Measurements from ENCODE around the gene SMIM22.

SMIM22 gene

GRCh38 chr16:4792951-4793513, 2.1 kb upstream of the SMIM22 start:
- Histone ChIP-seq H3K4me2 (ENCODE audit: low read depth, low read length, poor library complexity, severe bottlenecking) (no peak overlapping the region), H3F3A (ENCODE audit: insufficient read depth) (no peaks in the 10 kb centered on the region), H4K20me1 (ENCODE audit: low read depth, low read length) (no peaks in the 10 kb centered on the region), H3K9me3 (ENCODE audit: insufficient read depth, low read length) (no peaks in the 10 kb centered on the region), H3K79me2 (ENCODE audit: insufficient read depth, low read length) (no peaks in the 10 kb centered on the region), H3K4me3 (ENCODE audit: insufficient read depth, low read length, poor library complexity, severe bottlenecking) (no peak overlapping the region), H3K27ac (ENCODE audit: low read depth, low read length) (no peak overlapping the region), H3K27me3 (ENCODE audit: low read length) (no peaks in the 10 kb centered on the region), H2AFZ (ENCODE audit: low read depth, low read length, severe bottlenecking) (no peak overlapping the region), H3K9ac (ENCODE audit: low read length) (no peak overlapping the region), H3K36me3 (ENCODE audit: low read length) (no peaks in the 10 kb centered on the region), H3K9me2 (replicated peaks; ENCODE audit: insufficient read depth, low read length) (no peaks in the 10 kb centered on the region)
- TF ChIP-seq EZH2phosphoT487 (conservative IDR thresholded peaks at IDR 0.05; ENCODE audit: low read length): no peak
- no peak for TF ChIP-seq CTCF (IDR thresholded peaks at IDR 0.05; ENCODE audit: insufficient read depth, low read length, poor library complexity, severe bottlenecking)

GRCh38 chr16:4795828-4796572, 831 bp downstream of the SMIM22 start:
- H2AFZ ChIP-seq (ENCODE audit: low read depth, low read length, severe bottlenecking): no peak overlapping the region

GRCh38 chr16:4796982-4797804, 2.0 kb downstream of the SMIM22 start:
- Histone ChIP-seq H3K9me2 (replicated peaks; ENCODE audit: insufficient read depth, low read length) (no peaks in the 10 kb centered on the region), H3K27me3 (ENCODE audit: low read length) (no peaks in the 10 kb centered on the region), H3K9me3 (ENCODE audit: insufficient read depth, low read length) (no peaks in the 10 kb centered on the region), H3K9ac (ENCODE audit: low read length) (no peak overlapping the region), H4K20me1 (ENCODE audit: low read depth, low read length) (no peaks in the 10 kb centered on the region), H3K27ac (ENCODE audit: low read depth, low read length) (no peak overlapping the region), H2AFZ (ENCODE audit: low read depth, low read length, severe bottlenecking) (no peak overlapping the region), H3F3A (ENCODE audit: insufficient read depth) (0 out of 2 replicates have a peak, but pooled peaks cover 2% of the 10 kb centered on the region), H3K4me2 (ENCODE audit: low read depth, low read length, poor library complexity, severe bottlenecking) (no peak overlapping the region), H3K79me2 (ENCODE audit: insufficient read depth, low read length) (no peaks in the 10 kb centered on the region), H3K4me3 (ENCODE audit: insufficient read depth, low read length, poor library complexity, severe bottlenecking) (no peak overlapping the region), H3K36me3 (ENCODE audit: low read length) (no peaks in the 10 kb centered on the region)
- no peak for TF ChIP-seq CTCF (IDR thresholded peaks at IDR 0.05; ENCODE audit: insufficient read depth, low read length, poor library complexity, severe bottlenecking)
- TF ChIP-seq EZH2phosphoT487 (conservative IDR thresholded peaks at IDR 0.05; ENCODE audit: low read length): no peak

More at GRCh38 chr16:4795828-4796572, 831 bp downstream of the SMIM22 start:
- H3K27me3 ChIP-seq (ENCODE audit: low read length): no peaks in the 10 kb centered on the region
- H3K4me3 ChIP-seq (ENCODE audit: insufficient read depth, low read length, poor library complexity, severe bottlenecking): no peak overlapping the region
- no peak overlapping the region for H3K27ac ChIP-seq (ENCODE audit: low read depth, low read length)
- H3K4me2 ChIP-seq (ENCODE audit: low read depth, low read length, poor library complexity, severe bottlenecking): no peak overlapping the region
- TF ChIP-seq EZH2phosphoT487 (conservative IDR thresholded peaks at IDR 0.05; ENCODE audit: low read length) (no peak), CTCF (IDR thresholded peaks at IDR 0.05; ENCODE audit: insufficient read depth, low read length, poor library complexity, severe bottlenecking) (no peak)
- no peak overlapping the region for H3K9ac ChIP-seq (ENCODE audit: low read length)
- H3K36me3 ChIP-seq (ENCODE audit: low read length): no peaks in the 10 kb centered on the region
- no peaks in the 10 kb centered on the region for H4K20me1 ChIP-seq (ENCODE audit: low read depth, low read length)
- H3F3A ChIP-seq (ENCODE audit: insufficient read depth): no peaks in the 10 kb centered on the region
- no peaks in the 10 kb centered on the region for H3K9me2 ChIP-seq (replicated peaks; ENCODE audit: insufficient read depth, low read length)
- H3K9me3 ChIP-seq (ENCODE audit: insufficient read depth, low read length): no peaks in the 10 kb centered on the region
- H3K79me2 ChIP-seq (ENCODE audit: insufficient read depth, low read length): no peaks in the 10 kb centered on the region

Data from SU-DHL-6 (cell line).